Activated B cell treated with CpG ODN at 0.5 μM for 24 hours (primary cell): ENCODE data around the gene RRAS2. TPM values are rescaled to one million over a fixed set of nuclear protein-coding genes. Genes with fewer than 3 reads are reported as not detected.

Experiments used
- ATAC-seq: fragments of 200-7000 bp; cut with Tn5 transposase; one replicate; pipeline ENCODE4 v1.10.0; 2021; ENCODE audit warnings: low read depth, mild to moderate bottlenecking, moderate library complexity
- CTCF ChIA-PET: fragments of 350-600 bp; sonication (Branson Sonifier 250); formaldehyde crosslinking; loops from one replicate; lab custom pipeline; 2021; ENCODE audit warnings: antibody characterized with exemption; lab: Charles Lee
- POLR2A ChIA-PET: fragments of 350-600 bp; sonication (Branson Sonifier 250); formaldehyde crosslinking; loops from one replicate; lab custom pipeline; 2021; ENCODE audit warnings: antibody characterized with exemption; lab: Charles Lee
- DNase-seq: peaks from one replicate; pipeline ENCODE4 v3.0.0; 2022
- H3K27ac Mint-ChIP-seq: one replicate; pipeline ENCODE4 v1.8.0; 2020; ENCODE audit warnings: mixed read lengths
- H3K27me3 Mint-ChIP-seq: one replicate; pipeline ENCODE4 v1.8.0; 2021; ENCODE audit warnings: mixed read lengths
- H3K36me3 Mint-ChIP-seq: one replicate; pipeline ENCODE4 v1.8.0; 2021; ENCODE audit warnings: low read depth, mixed read lengths
- H3K4me1 Mint-ChIP-seq: one replicate; pipeline ENCODE4 v1.8.0; 2021; ENCODE audit warnings: mixed read lengths
- H3K4me3 Mint-ChIP-seq: one replicate; pipeline ENCODE4 v1.8.0; 2020; ENCODE audit warnings: mild to moderate bottlenecking, mixed read lengths
- H3K9me3 Mint-ChIP-seq: one replicate; pipeline ENCODE4 v1.8.0; 2020; ENCODE audit warnings: mixed read lengths
- intact Hi-C: fragments of 100-400 bp; cut with micrococcal nuclease; formaldehyde crosslinking; loops from one replicate; pipeline ENCODE4 v1.15.1; 2024
- total RNA-seq: library from RNA; stranded (reverse); gene quantifications from 2 replicates; pipeline ENCODE4 v1.2.3, GENCODE V29; 2022
- TF ChIP-seq, protein P1 (sequence below): fragments of 200-600 bp; IDR thresholded peaks from one replicate; pipeline ENCODE4 v1.8.0; 2022; ENCODE audit warnings: antibody characterized with exemption, mild to moderate bottlenecking

RRAS2 gene
- total RNA-seq, 1 donor from 2014 or later = 106 TPM

DNA sequence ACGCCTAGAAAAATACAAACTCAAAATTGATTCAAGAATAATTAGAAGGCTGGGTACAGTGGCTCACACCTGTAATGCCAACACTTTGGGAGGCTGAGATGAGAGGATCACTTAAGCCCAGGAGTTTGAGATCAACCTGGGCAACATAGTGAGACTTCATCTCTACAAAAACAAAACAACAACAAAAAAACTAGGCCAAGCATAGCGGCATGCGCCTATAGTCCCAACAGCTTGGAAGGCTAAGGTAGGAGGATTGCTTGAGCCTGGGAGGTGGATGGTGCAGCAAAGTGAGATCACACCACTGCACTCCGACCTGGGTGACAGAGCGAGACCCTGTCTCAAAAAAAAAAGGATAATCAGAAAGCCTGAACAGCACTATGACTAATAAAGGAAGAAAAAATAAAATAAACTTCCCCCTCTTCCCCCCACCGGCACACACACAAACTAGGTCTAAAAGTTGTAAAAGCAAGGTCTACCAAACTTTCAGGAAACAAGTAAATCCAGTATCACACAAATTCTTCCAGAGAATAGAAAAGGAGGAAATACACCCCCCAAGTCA lies 35.8 kb downstream of the RRAS2 start:
- ATAC-seq = peak; percentile 60
- TF ChIP-seq, protein P1, sequence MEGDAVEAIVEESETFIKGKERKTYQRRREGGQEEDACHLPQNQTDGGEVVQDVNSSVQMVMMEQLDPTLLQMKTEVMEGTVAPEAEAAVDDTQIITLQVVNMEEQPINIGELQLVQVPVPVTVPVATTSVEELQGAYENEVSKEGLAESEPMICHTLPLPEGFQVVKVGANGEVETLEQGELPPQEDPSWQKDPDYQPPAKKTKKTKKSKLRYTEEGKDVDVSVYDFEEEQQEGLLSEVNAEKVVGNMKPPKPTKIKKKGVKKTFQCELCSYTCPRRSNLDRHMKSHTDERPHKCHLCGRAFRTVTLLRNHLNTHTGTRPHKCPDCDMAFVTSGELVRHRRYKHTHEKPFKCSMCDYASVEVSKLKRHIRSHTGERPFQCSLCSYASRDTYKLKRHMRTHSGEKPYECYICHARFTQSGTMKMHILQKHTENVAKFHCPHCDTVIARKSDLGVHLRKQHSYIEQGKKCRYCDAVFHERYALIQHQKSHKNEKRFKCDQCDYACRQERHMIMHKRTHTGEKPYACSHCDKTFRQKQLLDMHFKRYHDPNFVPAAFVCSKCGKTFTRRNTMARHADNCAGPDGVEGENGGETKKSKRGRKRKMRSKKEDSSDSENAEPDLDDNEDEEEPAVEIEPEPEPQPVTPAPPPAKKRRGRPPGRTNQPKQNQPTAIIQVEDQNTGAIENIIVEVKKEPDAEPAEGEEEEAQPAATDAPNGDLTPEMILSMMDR = no peak
- Mint-ChIP-seq H3K4me1 (peaks cover 87% of the 10 kb centered on the region), H3K27me3 (no peaks in the 10 kb centered on the region), H3K9me3 (no peaks in the 10 kb centered on the region), H3K4me3 (peak overlapping the region; percentile 77), H3K27ac (peak overlapping the region; percentile 87), H3K36me3 (peaks cover 6% of the 10 kb centered on the region)
- CTCF ChIA-PET = no interaction called here
- intact Hi-C loops = loop anchor here (1.0 kb wide), 1 partner anchor 9 kb away; no protein-coding TSS in a partner anchor
- POLR2A ChIA-PET = interaction anchor here (1.0 to 1.6 kb wide), 3 partner anchors 9 to 35 kb away, joined by 3 to 7 read pairs (median 3); no protein-coding TSS in a partner anchor
- no peak for DNase-seq

DNA sequence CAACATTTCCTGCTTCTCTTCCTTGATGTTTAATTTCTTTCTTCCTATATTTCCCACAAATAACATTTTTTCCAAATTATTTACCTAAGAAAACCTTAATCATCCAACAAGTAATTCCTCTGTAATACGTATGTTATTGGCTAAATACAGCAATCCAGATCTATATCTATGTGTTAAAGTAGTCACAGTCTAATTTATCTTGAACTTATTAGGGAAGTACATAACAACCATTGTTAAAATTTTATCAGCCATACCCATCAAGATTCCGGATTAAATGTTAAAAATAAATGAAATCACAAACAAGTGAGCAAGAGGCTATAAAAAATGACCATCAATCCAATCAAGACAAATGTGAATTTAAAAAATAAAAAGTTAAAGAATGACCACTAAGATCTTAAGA lies 36.5 kb downstream of the RRAS2 start:
- TF ChIP-seq, protein P1 = no peak
- Mint-ChIP-seq H3K27me3 (no peaks in the 10 kb centered on the region), H3K4me1 (peaks cover 89% of the 10 kb centered on the region), H3K4me3 (peak overlapping the region; percentile 77), H3K27ac (peak overlapping the region; percentile 87), H3K9me3 (no peaks in the 10 kb centered on the region), H3K36me3 (peaks cover 5% of the 10 kb centered on the region)
- no peak for DNase-seq
- ATAC-seq = no peak
- ChIA-PET CTCF (no interaction called here), POLR2A (interaction anchor here (0.7 to 1.2 kb wide), 3 partner anchors 8 to 27 kb away, joined by 3 to 7 read pairs (median 5); no protein-coding TSS in a partner anchor)
- intact Hi-C loops = no loop called here

DNA sequence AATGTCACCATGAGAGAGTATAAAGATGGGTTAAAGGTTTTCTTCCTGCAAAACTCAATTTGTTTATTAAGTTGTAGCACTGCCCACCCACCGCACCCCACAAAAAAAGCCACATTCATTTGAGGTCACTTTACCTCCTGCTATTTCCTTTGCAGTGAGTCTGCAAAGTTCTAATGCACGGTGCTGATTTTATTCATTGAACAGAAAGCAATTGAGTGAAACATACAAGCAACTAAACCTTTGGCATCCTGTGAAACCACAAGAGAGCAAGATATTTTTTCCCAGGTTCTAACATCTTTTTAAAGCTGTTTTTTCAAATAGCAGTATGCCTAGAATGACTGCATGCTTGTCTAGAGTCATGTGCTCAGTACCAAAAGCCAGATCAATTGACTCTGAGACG lies 39.0 kb downstream of the RRAS2 start:
- TF ChIP-seq, protein P1 = no peak
- POLR2A ChIA-PET = interaction anchor here (0.6 to 1.3 kb wide), 11 partner anchors 9 to 197 kb away, joined by 3 to 21 read pairs (median 6); partner anchors contain the start of gene RRAS2
- DNase-seq (no peak), ATAC-seq (no peak)
- Mint-ChIP-seq H3K4me1 (peaks cover 93% of the 10 kb centered on the region), H3K36me3 (peaks cover 5% of the 10 kb centered on the region), H3K4me3 (peak overlapping the region; percentile 65), H3K9me3 (no peaks in the 10 kb centered on the region), H3K27me3 (no peaks in the 10 kb centered on the region), H3K27ac (peak overlapping the region; percentile 83)
- intact Hi-C loops = no loop called here
- CTCF ChIA-PET = interaction anchor here (0.9 to 1.2 kb wide), 2 partner anchors 10 to 20 kb away, joined by 3 to 4 read pairs; no protein-coding TSS in a partner anchor

DNA sequence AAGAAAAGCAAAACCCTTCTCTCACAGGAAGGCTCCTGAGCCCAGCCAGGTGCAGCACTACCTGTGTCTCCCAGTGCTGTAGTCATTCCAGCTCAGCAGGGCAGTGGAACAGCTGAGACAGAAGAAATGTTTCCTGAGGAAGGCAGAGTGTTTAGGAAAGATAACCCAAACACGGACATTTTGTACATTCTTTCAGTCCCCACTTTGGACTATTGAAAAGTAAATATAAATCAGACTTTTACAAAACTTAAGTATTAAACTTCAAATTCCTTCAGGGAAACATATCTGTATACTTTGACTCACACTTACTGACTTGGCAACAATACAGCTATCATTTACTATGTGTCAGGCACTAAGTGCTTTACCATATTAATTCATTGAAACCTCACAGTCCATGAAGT lies 40.4 kb downstream of the RRAS2 start:
- intact Hi-C loops = loop anchor here (10.0 kb wide), 1 partner anchor 446 kb away; no protein-coding TSS in a partner anchor
- POLR2A ChIA-PET = interaction anchor here (1.2 to 1.6 kb wide), 3 partner anchors 10 to 39 kb away, joined by 4 to 6 read pairs (median 5); no protein-coding TSS in a partner anchor
- peaks cover 94% of the 10 kb centered on the region for H3K4me1 Mint-ChIP-seq
- no peaks in the 10 kb centered on the region for H3K9me3 Mint-ChIP-seq
- ATAC-seq (no peak), DNase-seq (no peak)
- H3K4me3 Mint-ChIP-seq = peak overlapping the region; percentile 38
- no peaks in the 10 kb centered on the region for H3K27me3 Mint-ChIP-seq
- H3K36me3 Mint-ChIP-seq = peaks cover 5% of the 10 kb centered on the region
- CTCF ChIA-PET = no interaction called here
- TF ChIP-seq, protein P1 = no peak
- peak overlapping the region; percentile 83 for H3K27ac Mint-ChIP-seq

DNA sequence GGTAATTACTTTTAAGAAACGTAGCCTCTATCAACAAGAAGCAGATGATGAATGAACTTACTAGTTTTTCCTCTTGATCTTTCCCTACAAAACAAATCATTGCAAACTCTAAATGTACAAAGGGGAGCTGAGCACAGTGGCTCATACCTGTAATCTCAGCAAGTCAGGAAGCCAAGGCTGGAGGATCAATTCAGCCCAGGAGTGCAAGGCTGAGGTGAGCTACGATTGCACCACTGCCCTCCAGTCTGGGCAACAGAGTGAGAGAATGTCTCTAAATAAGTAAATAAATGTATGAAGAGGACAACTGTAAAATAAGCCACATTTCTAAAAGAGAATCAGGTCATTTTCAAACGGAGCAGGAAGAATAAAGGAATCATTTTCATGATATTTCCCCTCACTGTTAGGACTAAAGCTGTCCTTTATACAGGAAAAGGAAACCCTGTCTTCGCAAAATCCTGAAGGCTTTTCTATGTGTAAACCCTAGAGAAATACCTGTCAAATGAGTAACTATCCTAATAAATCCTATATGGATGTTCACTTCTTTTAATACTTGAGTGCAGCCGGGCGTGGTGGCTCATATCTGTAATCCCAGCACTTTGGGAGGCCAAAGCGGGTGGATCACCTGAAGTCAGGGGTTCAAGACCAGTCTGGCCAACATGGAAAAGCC lies 41.2 kb downstream of the RRAS2 start:
- Mint-ChIP-seq H3K4me3 (peak overlapping the region; percentile 7), H3K27me3 (no peaks in the 10 kb centered on the region), H3K27ac (no peak overlapping the region), H3K36me3 (peaks cover 5% of the 10 kb centered on the region), H3K4me1 (peaks cover 94% of the 10 kb centered on the region), H3K9me3 (no peaks in the 10 kb centered on the region)
- ChIA-PET POLR2A (interaction anchor here (1.2 to 1.6 kb wide), 3 partner anchors 9 to 40 kb away, joined by 4 to 6 read pairs (median 5); no protein-coding TSS in a partner anchor), CTCF (interaction anchor here (1.0 kb wide), 1 partner anchor 10 kb away, joined by 4 read pairs; no protein-coding TSS in a partner anchor)
- no peak for ATAC-seq
- intact Hi-C loops = loop anchor here (10.0 kb wide), 1 partner anchor 447 kb away; no protein-coding TSS in a partner anchor
- DNase-seq = no peak
- TF ChIP-seq, protein P1 = no peak
